ENCODE measurements around the gene DIPK1A. TPM values are rescaled to one million over a fixed set of nuclear protein-coding genes. Genes with fewer than 3 reads are reported as not detected.

Gene DIPK1A
- total RNA-seq, 1 donor from 2014 or later = 24.5 TPM

DNA sequence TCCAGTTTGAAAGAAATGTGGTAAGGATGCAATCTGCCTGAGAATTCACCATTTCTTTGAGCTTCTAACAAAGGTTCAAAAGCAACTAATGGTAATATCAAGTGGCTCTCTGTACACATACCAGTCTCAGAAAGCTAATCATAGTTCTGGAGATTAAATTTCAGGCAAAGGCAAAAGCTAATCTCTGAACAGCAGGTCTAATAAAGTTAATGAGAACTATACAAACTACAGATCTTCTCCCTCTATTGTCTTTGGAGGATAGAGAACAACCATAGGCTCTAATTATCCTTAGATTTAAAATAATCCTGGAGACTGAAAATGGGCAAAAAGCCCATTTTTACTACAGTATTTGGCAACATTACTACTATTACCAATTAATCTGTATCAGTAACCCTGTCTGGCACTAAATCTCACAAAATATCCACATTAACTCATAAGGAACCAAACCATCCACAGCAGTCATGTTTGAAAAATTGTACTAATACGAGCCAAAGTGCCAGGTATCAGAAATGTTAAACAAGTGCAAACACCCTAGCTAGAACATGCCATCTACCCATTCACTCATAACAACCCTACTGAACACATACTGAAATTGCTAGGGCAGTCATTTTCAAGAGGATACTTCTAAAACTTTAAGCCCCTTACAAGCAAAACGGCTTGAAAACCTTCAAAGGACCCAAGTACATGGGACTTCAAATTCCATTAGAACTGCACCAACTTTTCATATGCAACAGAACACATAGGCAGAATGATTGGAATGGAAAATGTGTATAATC lies 4.8 kb downstream of the DIPK1A start:
- no peak for FAIRE-seq
- DNase-seq (ENCODE audit: low spot score in 2 of 2) = no peak

GRCh38 chr1:92953491-92953890 lies 7.8 kb downstream of the DIPK1A start:
- FAIRE-seq = no peak
- DNase-seq (ENCODE audit: low spot score in 2 of 2) = no peak

- DNase-seq (ENCODE audit: low spot score in 2 of 2) = no peak
- FAIRE-seq = no peak
Measured at GRCh38 chr1:92952714-92953113, 8.5 kb downstream of the DIPK1A start.

GRCh38 chr1:92951141-92951582 lies 10.1 kb downstream of the DIPK1A start:
- FAIRE-seq (no peak), DNase-seq (ENCODE audit: low spot score in 2 of 2) (no peak)

DNA sequence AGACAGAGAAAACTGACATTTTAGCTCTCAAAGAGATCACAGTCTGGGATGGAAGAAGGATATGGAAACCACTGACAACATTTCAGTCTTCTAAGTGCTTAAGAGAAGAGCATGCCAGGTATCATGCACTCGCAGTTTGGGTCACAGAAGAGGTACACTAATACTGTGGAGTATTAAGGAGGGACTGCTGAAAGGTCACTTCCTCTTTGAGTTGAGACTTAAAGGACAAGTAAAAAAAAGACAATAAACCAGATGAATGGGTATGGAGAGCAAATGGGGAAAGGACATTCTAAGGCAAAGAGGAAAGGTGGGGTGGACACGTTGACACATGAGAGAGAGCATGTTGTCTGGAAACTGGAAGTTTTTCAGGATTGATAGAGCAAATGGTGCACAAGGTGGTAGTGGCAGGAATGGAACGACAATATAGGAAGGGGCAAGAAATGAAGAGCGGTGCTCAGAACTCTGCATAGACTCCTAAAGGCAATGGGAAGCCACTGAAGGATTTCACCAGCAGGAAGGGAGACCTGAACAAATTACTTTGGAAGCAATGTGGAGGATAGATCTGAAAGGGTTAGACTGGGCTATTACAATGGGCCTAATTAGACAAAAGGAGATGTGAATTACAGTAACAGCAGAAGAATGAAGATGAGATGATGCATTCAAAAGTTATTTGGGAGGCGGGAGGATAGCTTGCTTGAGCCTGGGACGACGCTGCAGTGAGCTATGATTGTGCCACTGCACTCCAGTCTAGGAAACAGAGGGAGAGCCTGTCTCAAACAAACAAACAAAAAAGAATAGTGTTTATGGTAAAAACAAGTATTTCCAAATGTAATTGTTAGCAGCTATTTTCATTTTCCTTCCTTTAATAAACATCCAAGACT lies 11.1 kb downstream of the DIPK1A start:
- FAIRE-seq (no peak), DNase-seq (ENCODE audit: low spot score in 2 of 2) (no peak)

GRCh38 chr1:92948071-92948470 lies 13.2 kb downstream of the DIPK1A start:
- FAIRE-seq (no peak), DNase-seq (ENCODE audit: low spot score in 2 of 2) (no peak)

- FAIRE-seq (peak; percentile 53), DNase-seq (ENCODE audit: low spot score in 2 of 2) (no peak)
Measured at GRCh38 chr1:92945748-92946270, 15.5 kb downstream of the DIPK1A start.

DNA sequence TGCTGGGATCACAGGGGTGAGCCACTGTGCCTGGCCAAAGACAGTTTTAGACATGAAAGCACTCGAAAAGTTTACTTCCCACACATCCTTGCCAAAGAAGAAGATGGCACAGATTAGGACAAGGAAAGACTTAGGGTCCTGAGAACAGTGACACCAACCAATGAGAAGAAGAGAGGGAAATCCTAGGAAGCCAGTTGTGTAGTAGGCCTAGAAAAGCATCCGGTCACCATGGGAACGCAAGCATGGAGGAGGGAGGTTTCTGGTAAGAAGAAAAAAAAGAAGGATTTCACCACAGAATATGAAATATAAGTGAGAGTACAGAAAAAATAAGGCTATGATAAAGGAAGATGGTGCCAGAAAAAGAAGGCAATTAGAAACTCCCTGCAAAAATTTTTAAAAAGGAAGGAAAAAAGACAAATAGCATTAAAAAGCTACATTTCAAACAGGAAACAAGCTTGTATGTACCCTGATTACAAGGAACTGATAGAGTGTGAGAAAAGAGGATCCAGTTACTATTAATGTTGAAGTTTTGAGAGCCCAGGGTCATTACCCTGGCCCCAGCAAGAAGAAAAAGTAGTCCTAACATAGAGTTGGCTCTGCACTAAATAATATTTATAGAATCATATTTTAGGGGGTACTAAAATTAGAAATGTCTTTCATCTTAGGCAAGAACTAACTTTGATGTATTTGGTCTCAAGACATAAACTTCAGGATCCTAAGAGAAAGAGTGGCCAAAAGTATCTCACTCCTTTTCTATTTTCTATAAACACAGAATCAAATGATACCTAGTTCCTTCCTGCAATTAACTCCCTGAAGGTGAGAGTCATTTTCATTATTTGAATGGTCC lies 16.1 kb downstream of the DIPK1A start:
- DNase-seq (ENCODE audit: low spot score in 2 of 2) = no peak
- no peak for FAIRE-seq

DNA sequence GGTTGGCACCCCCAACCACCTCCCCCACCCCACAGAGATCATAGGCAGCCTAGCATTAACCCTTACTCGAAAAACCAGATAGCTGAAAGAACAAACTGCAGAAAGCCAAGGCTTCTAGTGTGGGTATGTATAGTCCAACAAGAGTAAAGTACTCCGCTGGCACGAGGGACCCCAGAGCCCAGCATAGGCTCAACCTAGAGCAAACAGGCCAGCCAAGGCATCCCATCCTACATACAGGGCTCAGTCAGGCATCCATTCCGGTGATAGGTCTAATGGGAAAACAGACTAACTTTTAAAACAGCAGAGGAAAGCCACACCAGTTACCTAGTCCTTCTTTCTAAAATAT lies 17.8 kb downstream of the DIPK1A start:
- DNase-seq (ENCODE audit: low spot score in 2 of 2) (no peak), FAIRE-seq (no peak)

DNA sequence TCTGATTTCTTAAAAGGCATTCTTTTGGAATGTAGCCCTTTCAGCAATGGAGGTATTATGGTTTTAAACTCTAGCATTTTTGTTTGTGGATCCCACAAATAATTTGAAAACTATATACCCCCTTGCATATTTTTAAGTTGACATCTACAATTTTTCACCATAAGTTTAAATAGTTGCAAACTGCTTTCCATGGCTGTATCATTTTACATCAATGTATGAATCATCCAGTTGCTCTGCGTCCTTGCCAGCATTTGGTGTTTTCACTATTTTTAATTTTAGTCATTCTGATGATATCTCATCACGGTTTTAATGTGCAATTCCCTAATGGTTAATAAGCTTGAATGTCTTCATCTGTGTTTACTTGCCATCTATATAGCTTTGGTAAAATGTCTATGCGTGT lies 20.7 kb downstream of the DIPK1A start:
- no peak for FAIRE-seq
- no peak for DNase-seq (ENCODE audit: low spot score in 2 of 2)

GRCh38 chr1:92937731-92938130 lies 23.5 kb downstream of the DIPK1A start:
- DNase-seq (ENCODE audit: low spot score in 2 of 2) = no peak
- FAIRE-seq = no peak

DNA sequence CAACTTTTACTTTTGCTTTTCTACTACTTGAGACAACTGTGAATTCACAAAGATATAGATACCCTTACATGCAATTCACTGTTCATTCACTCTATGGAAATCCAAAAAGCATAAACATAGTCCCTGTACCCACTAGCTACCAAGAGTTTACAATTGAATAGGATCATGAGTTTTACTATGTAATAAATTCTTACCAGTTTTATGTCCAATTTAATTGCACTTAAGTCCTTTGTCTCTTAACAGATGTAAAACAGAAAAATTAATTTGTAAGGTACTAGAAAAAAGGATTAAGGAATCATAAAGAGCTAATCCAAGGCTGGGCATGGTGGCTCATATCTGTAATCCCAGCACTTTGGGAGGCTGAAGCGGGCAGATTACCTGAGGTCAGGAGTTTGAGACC lies 24.4 kb downstream of the DIPK1A start:
- no peak for FAIRE-seq
- no peak for DNase-seq (ENCODE audit: low spot score in 2 of 2)

DNA sequence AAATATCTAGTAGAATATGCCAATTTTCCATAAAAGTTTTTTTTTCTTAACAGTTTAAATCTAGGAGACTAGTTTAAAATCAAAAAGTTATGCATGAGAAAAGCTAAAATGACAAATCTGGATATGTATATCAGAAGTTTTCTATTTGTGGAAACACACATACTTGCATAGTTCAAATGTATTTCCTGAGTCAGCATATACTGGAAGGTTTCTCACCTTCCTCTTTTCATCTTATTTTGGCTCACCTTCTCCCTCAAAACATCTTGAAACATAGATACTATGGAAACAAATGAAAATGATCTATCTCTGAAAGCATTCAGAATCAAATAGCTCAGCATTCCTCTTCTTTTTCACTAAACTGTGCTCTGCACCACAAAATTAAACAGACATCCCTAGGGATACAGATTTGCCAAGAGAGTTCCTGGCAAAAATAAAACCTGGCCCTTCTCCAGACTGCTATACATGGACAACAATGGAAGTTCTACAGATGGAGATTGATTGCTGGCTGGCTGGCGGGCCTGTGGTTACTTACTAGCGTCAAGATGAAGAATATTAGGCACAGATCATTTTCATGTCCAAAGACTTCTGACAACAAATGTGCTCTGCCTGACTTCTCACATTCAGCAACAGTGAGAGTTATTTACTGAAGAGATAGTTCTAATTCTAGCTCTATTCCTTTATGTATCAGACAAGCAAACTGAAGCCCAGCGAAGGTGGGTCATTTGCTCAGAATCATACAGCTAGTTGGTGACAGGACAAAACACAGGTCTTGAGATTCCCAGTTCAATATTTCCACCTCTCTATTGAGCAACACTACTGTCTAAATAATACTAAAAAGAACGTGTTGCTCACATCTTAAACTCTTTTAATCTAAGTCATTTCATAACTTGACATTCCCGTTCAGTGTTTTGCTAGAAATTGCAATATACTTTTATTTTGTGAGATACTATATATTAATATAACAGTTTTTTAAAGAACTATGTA lies 26.6 kb downstream of the DIPK1A start:
- FAIRE-seq (peak; percentile 45), DNase-seq (ENCODE audit: low spot score in 2 of 2) (no peak)

DNA sequence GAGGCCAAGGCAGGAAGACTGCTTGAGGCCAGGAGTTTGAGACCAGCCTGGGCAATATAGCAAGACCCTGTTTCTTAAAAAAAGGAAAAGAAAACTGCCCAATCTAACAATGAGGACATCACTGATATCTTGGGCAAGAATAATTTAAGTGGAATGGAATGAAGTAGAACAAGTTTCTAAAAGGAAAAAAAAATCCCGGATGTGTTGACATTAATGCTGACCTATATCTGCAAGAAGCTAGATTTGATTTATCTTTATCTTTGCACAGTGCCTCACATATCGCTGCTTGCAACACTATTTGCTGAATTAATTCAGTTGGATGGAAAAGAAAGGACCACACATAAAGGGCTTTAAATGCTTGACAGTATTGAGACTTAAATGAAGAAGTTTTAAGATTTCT lies 27.8 kb downstream of the DIPK1A start:
- FAIRE-seq (no peak), DNase-seq (ENCODE audit: low spot score in 2 of 2) (no peak)

DNA sequence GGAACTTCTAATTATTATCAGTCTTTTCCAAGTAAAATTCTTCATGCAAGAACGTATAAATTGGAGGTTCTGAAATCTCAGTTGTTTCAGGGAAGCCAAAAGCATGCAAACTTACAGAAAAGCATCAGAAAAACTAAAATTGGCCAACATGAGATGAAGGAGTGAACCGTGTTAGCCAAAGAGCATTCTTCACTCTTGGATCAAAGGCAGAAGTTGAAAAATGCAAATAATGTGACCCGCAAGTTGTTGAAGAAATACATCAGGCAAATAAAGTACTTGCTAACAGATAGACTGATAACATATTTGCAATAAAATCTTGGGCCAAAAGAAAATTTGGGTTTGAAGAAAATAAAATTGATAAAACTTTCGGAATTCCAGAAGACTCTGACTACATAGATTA lies 29.6 kb downstream of the DIPK1A start:
- DNase-seq (ENCODE audit: low spot score in 2 of 2) (no peak), FAIRE-seq (no peak)

- DNase-seq (ENCODE audit: low spot score in 2 of 2) (no peak), FAIRE-seq (no peak)
Measured at GRCh38 chr1:92929461-92929860, 31.8 kb downstream of the DIPK1A start.

DNA sequence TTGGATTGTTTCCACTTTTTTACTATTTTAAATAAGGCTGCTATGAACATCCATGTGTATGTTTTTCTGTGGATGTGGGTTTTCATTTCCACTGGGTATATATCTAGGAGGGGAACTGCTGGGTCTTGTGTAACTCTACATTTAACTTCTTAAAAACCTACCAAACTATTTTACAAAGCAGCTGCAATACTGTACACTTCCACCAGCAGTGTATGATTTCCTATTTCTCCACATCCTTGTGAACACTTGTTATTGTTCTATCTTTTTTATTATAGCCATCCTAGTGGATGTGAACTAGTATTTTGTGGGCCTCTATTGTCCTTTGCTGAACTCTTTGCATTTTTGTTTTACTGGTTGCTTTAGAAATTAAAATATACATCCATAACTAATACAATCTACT lies 33.4 kb downstream of the DIPK1A start:
- FAIRE-seq (no peak), DNase-seq (ENCODE audit: low spot score in 2 of 2) (no peak)

- DNase-seq (ENCODE audit: low spot score in 2 of 2) (no peak), FAIRE-seq (no peak)
Measured at GRCh38 chr1:92926873-92927272, 34.4 kb downstream of the DIPK1A start.

DNA sequence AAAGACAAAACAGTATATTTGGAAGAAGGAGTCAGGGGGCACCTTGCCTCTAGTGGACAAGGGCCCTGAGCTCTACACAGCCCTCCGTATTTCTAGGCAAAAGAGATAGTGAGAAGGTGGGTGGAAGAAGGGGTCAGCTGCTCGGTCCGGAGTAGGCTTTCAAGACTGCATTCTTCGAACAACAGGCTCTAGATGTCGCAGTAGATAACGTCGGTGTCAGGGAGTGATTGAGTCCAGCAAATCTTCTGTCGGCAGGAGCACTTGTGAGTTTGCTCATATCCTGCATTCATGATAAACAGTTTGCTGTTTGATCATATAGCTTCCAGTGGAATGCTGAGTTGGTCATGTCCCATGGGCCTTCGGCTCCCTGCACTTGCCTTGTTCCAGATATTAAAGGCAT lies 36.8 kb downstream of the DIPK1A start:
- FAIRE-seq (no peak), DNase-seq (ENCODE audit: low spot score in 2 of 2) (no peak)
